ENCODE measurements around the gene SKOR1. TPM values are rescaled to one million over a fixed set of nuclear protein-coding genes. Genes with fewer than 3 reads are reported as not detected.

Gene SKOR1
- total RNA-seq, 1 donor from 2014 or later = 0.21 TPM

GRCh38 chr15:67809866-67810265 lies 15.4 kb upstream of the SKOR1 start:
- Mint-ChIP-seq H3K27ac (ENCODE audit: unreplicated experiment) (no peak overlapping the region), H3K27me3 (ENCODE audit: unreplicated experiment) (peaks cover 7% of the 10 kb centered on the region), H3K9me3 (ENCODE audit: unreplicated experiment) (no peaks in the 10 kb centered on the region)

GRCh38 chr15:67812241-67812644 lies 13.1 kb upstream of the SKOR1 start:
- no peak for TF ChIP-seq CTCF (IDR thresholded peaks at IDR 0.05; ENCODE audit: unreplicated experiment)
- no peaks in the 10 kb centered on the region for H3K9me3 Mint-ChIP-seq (ENCODE audit: unreplicated experiment)
- H3K27ac Mint-ChIP-seq (ENCODE audit: unreplicated experiment) = no peak overlapping the region
- no peak overlapping the region for H3K4me3 Mint-ChIP-seq (ENCODE audit: unreplicated experiment)
- no peak for DNase-seq (ENCODE audit: low spot score)
- peaks cover 7% of the 10 kb centered on the region for H3K27me3 Mint-ChIP-seq (ENCODE audit: unreplicated experiment)
- peaks cover 9% of the 10 kb centered on the region for H3K36me3 Mint-ChIP-seq (ENCODE audit: low read depth, unreplicated experiment)
- H3K4me1 Mint-ChIP-seq (ENCODE audit: unreplicated experiment) = no peaks in the 10 kb centered on the region

More at GRCh38 chr15:67809866-67810265, 15.4 kb upstream of the SKOR1 start:
- peaks cover 6% of the 10 kb centered on the region for H3K4me1 Mint-ChIP-seq (ENCODE audit: unreplicated experiment)
- no peak for TF ChIP-seq CTCF (IDR thresholded peaks at IDR 0.05; ENCODE audit: unreplicated experiment)
- no peak overlapping the region for H3K4me3 Mint-ChIP-seq (ENCODE audit: unreplicated experiment)
- no peak for DNase-seq (ENCODE audit: low spot score)
- H3K36me3 Mint-ChIP-seq (ENCODE audit: low read depth, unreplicated experiment) = peaks cover 9% of the 10 kb centered on the region

- peaks cover 4% of the 10 kb centered on the region for H3K27me3 Mint-ChIP-seq (ENCODE audit: unreplicated experiment)
- no peak for TF ChIP-seq CTCF (IDR thresholded peaks at IDR 0.05; ENCODE audit: unreplicated experiment)
- H3K9me3 Mint-ChIP-seq (ENCODE audit: unreplicated experiment) = no peaks in the 10 kb centered on the region
- no peak overlapping the region for H3K27ac Mint-ChIP-seq (ENCODE audit: unreplicated experiment)
- peaks cover 3% of the 10 kb centered on the region for H3K36me3 Mint-ChIP-seq (ENCODE audit: low read depth, unreplicated experiment)
- H3K4me3 Mint-ChIP-seq (ENCODE audit: unreplicated experiment) = no peak overlapping the region
- no peak for DNase-seq (ENCODE audit: low spot score)
- no peaks in the 10 kb centered on the region for H3K4me1 Mint-ChIP-seq (ENCODE audit: unreplicated experiment)
Observed at GRCh38 chr15:67813104-67813634, 12.1 kb upstream of the SKOR1 start.

GRCh38 chr15:67815036-67815592 lies 10.2 kb upstream of the SKOR1 start:
- no peak for TF ChIP-seq CTCF (IDR thresholded peaks at IDR 0.05; ENCODE audit: unreplicated experiment)
- peaks cover 4% of the 10 kb centered on the region for H3K27me3 Mint-ChIP-seq (ENCODE audit: unreplicated experiment)
- H3K4me1 Mint-ChIP-seq (ENCODE audit: unreplicated experiment) = no peaks in the 10 kb centered on the region
- no peak overlapping the region for H3K4me3 Mint-ChIP-seq (ENCODE audit: unreplicated experiment)
- no peak overlapping the region for H3K27ac Mint-ChIP-seq (ENCODE audit: unreplicated experiment)
- H3K9me3 Mint-ChIP-seq (ENCODE audit: unreplicated experiment) = no peaks in the 10 kb centered on the region
- no peaks in the 10 kb centered on the region for H3K36me3 Mint-ChIP-seq (ENCODE audit: low read depth, unreplicated experiment)
- DNase-seq (ENCODE audit: low spot score) = no peak

GRCh38 chr15:67816668-67817067 lies 8.6 kb upstream of the SKOR1 start:
- Mint-ChIP-seq H3K4me1 (ENCODE audit: unreplicated experiment) (peaks cover 5% of the 10 kb centered on the region), H3K27ac (ENCODE audit: unreplicated experiment) (no peak overlapping the region), H3K9me3 (ENCODE audit: unreplicated experiment) (no peaks in the 10 kb centered on the region), H3K36me3 (ENCODE audit: low read depth, unreplicated experiment) (no peaks in the 10 kb centered on the region), H3K27me3 (ENCODE audit: unreplicated experiment) (peaks cover 11% of the 10 kb centered on the region), H3K4me3 (ENCODE audit: unreplicated experiment) (no peak overlapping the region)
- no peak for TF ChIP-seq CTCF (IDR thresholded peaks at IDR 0.05; ENCODE audit: unreplicated experiment)
- DNase-seq (ENCODE audit: low spot score) = no peak

Measured in endothelial cell (in vitro differentiated cells).